Adipose tissue (tissue), 3 donors: Measurements from ENCODE around the gene TNK2. TPM values are rescaled to one million over a fixed set of nuclear protein-coding genes. Genes with fewer than 3 reads are reported as not detected.
"Not testable (repeated sequence)": the region's sequence is repeated elsewhere in the genome, so short reads cannot be mapped to it uniquely, and the experiment has no call there.

Source experiments
- H3K27ac ChIP-seq: one replicate; pipeline ENCODE4 v1.5.1; 2013; ENCODE audit warnings: low read depth, low read length
- WGBS, 3 donors: extraction: QIAGEN DNeasy Blood & Tissue Kit; methylation state at CpG; one replicate each; pipeline ENCODE4 v1.1.7; 2013; 5-methylcytosine and 5-hydroxymethylcytosine counted together
- polyA plus RNA-seq, 3 donors: library from polyadenylated mRNA; stranded (reverse); fragments of 200-250 nt; gene quantifications; one replicate each; pipeline ENCODE4 v1.2.3, GENCODE V29; 2013
- donor health status: healthy with polysubstance abuse.
- donor health status: Bipolar disorder and iron deficiency.
- donor health status: healthy.

TNK2 gene
- polyA plus RNA-seq, 3 donors = 19.7 to 51.6 (median 43.1) TPM

GRCh38 chr3:195820186-195820585, 88.2 kb downstream of the TNK2 start:
- no peak overlapping the region for H3K27ac ChIP-seq
- WGBS, 3 donors = 76 to 85% (median 84%) methylated on average over 8 of the region's 8 CpGs

DNA sequence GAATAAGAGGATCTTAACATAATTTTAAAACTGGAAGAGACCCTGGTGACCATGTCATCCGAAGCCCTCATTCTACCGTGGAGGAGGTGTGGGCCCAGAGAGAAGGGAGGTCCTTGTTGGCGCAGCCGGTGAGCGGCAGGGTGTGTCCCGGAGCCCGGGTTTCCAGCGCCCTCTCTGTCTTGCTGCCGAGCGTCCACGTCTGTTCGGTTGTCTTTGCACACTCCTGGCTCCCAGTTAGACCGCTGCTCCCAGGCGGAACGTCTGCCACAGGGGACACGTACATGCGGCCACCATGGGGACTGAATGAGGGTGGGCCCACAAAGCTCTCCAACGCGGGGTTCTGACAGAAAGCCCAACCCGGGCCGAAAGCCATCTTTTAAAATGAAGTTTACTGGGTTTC, 90.0 kb downstream of the TNK2 start:
- H3K27ac ChIP-seq = no peak overlapping the region
- 85 to 86% (median 85%) methylated on average over 21 of the region's 21 CpGs for WGBS, 3 donors

- H3K27ac ChIP-seq = no peak overlapping the region
- 87 to 91% (median 87%) methylated on average over 15 to 17 of the region's 17 CpGs for WGBS, 3 donors
Measured at GRCh38 chr3:195817578-195818135, 90.7 kb downstream of the TNK2 start.

GRCh38 chr3:195816276-195816913, 92.0 kb downstream of the TNK2 start:
- not testable (repeated sequence) for H3K27ac ChIP-seq
- 92 to 93% (median 92%) methylated on average over 20 to 23 of the region's 23 CpGs for WGBS, 3 donors

DNA sequence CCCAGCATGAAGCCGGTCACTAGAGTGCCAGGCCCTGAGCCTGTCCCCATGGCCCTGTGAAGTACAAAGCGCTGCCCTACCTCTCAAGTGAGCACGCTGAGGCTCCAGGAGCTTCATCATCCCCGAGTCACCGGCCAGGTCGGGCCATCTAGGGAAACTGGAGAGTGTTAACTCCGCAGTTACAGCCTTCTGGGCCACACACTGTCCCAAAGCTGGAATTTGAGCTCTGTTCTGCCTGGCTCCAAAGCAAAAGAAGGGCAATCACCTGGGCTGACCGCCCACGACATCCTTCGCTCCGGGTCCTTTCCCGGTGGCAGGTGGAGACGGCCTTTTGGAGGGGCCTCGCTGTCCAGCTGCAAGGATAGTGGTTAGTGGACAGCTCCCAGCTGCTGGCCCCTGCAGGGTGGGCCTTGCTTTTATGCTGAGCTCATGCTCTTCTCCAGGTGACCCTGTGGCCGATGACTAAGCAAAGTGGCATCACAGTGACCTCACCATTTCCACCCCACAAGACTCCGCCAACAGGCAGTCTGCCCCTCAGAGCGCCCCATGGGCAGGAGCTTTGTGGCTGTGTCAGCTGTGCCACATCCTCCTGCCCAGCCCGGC, 93.1 kb downstream of the TNK2 start:
- WGBS, 3 donors = 80 to 81% (median 81%) methylated on average over 18 of the region's 18 CpGs

GRCh38 chr3:195813916-195814640, 94.3 kb downstream of the TNK2 start:
- no peak overlapping the region for H3K27ac ChIP-seq
- 87 to 91% (median 88%) methylated on average over 24 of the region's 24 CpGs for WGBS, 3 donors

More for the DNA sequence above, 93.1 kb downstream of the TNK2 start:
- H3K27ac ChIP-seq = no peak overlapping the region

Other genes with a start within 250 kb of the TNK2 start
- gene MUC20, start 187.6 kb downstream of the TNK2 start, polyA plus RNA-seq = 1 to 10 TPM; 2.4 to 3.6 (median 2.8) TPM
- gene MUC4, start 96.6 kb downstream of the TNK2 start, polyA plus RNA-seq = under 1 TPM; 0.07 to 0.56 (median 0.13) TPM
- gene TFRC, start 173.5 kb upstream of the TNK2 start, polyA plus RNA-seq = 10 to 100 TPM; 15.1 to 56.2 (median 16.2) TPM